ENCODE measurements around the gene POLQ. TPM values are rescaled to one million over a fixed set of nuclear protein-coding genes. Genes with fewer than 3 reads are reported as not detected.

Gene POLQ
- total and polyA plus RNA-seq, 10 of the 15 experiments (the other 5 are each of a cell fraction or from before 2014, with no cell fraction given), result 3.3 to 22.4 (median 15.9) TPM

- Histone ChIP-seq H3K9me3 (replicated peaks; ENCODE audit: control insufficient read depth, insufficient read depth, low read length) (no peaks in the 10 kb centered on the region), H3K4me1 (ENCODE audit: control insufficient read depth, insufficient read depth, low read length) (no peaks in the 10 kb centered on the region), H3K27ac (ENCODE audit: control insufficient read depth, insufficient read depth) (no peak overlapping the region), H3K9ac (ENCODE audit: control insufficient read depth, insufficient read depth, low read length) (no peak overlapping the region), H3K4me2 (ENCODE audit: control insufficient read depth, insufficient read depth) (no peak overlapping the region), H3K4me3 (no peak overlapping the region), H3K27me3 (replicated peaks in 1 of 2; ENCODE audit: control insufficient read depth in 2 of 2, insufficient read depth in 2 of 2, low read length in 1 of 2) (no peaks in the 10 kb centered on the region), H4K20me1 (ENCODE audit: control insufficient read depth, insufficient read depth) (no peaks in the 10 kb centered on the region), H3K36me3 (ENCODE audit: control insufficient read depth in 2 of 2, insufficient read depth in 2 of 2, low read length in 1 of 2) (peaks cover 5 to 16% of the 10 kb centered on the region in 2 experiments), H2AFZ (ENCODE audit: control insufficient read depth, low read depth, low read length) (no peak overlapping the region), H3K79me2 (ENCODE audit: control insufficient read depth, insufficient read depth, low read length) (no peaks in the 10 kb centered on the region)
- ChIA-PET RAD21 (ENCODE audit: unreplicated experiment) (no interaction called here), POLR2A (no interaction called here), SMC1A (ENCODE audit: uncharacterized antibody, unreplicated experiment) (no interaction called here), CTCF (no interaction called here)
- intact Hi-C loops (cut with micrococcal nuclease; ENCODE audit: unreplicated experiment) (no loop called here), in situ Hi-C loops (cut with MboI) (no loop called here)
- ATAC-seq (no peak), DNase-seq (ENCODE audit: low read depth, low spot score) (no peak), FAIRE-seq (no peak)
- BruUV-seq (replicated peaks), result no TSS peak
- 89% methylated on average over 2 of the region's 2 CpGs for WGBS (ENCODE audit: insufficient coverage, insufficient replicate concordance, low lambda C conversion rate, missing lambda C conversion rate)
- no peak for TF ChIP-seq IKZF2 (IDR thresholded peaks at IDR 0.05)
- TF ChIP-seq SREBF1 (IDR thresholded peaks at IDR 0.05; ENCODE audit: low read length), result no peak
These were observed 78.7 kb downstream of the POLQ start for GRCh38 chr3:121467085-121467484.

GRCh38 chr3:121463745-121464144 is 82.0 kb downstream of the POLQ start:
- Histone ChIP-seq H2AFZ (ENCODE audit: control insufficient read depth, low read depth, low read length) (no peak overlapping the region), H3K9ac (ENCODE audit: control insufficient read depth, insufficient read depth, low read length) (no peak overlapping the region), H3K4me3 (no peak overlapping the region), H3K79me2 (ENCODE audit: control insufficient read depth, insufficient read depth, low read length) (no peaks in the 10 kb centered on the region), H3K9me3 (replicated peaks; ENCODE audit: control insufficient read depth, insufficient read depth, low read length) (no peaks in the 10 kb centered on the region; the same call in 2 of the 3 replicates), H4K20me1 (ENCODE audit: control insufficient read depth, insufficient read depth) (no peaks in the 10 kb centered on the region), H3K36me3 (ENCODE audit: control insufficient read depth in 2 of 2, insufficient read depth in 2 of 2, low read length in 1 of 2) (peaks cover 6 to 17% of the 10 kb centered on the region in 2 experiments), H3K27me3 (replicated peaks in 1 of 2; ENCODE audit: control insufficient read depth in 2 of 2, insufficient read depth in 2 of 2, low read length in 1 of 2) (no peaks in the 10 kb centered on the region), H3K4me2 (ENCODE audit: control insufficient read depth, insufficient read depth) (no peak overlapping the region), H3K4me1 (ENCODE audit: control insufficient read depth, insufficient read depth, low read length) (no peaks in the 10 kb centered on the region), H3K27ac (ENCODE audit: control insufficient read depth, insufficient read depth) (no peak overlapping the region)
- BruUV-seq (replicated peaks), result no TSS peak
- in situ Hi-C loops (cut with MboI), result no loop called here
- no peak for TF ChIP-seq SRF (IDR thresholded peaks at IDR 0.05; ENCODE audit: low read depth in 2 of 2, low read length in 2 of 2)
- TF ChIP-seq, protein P1, sequence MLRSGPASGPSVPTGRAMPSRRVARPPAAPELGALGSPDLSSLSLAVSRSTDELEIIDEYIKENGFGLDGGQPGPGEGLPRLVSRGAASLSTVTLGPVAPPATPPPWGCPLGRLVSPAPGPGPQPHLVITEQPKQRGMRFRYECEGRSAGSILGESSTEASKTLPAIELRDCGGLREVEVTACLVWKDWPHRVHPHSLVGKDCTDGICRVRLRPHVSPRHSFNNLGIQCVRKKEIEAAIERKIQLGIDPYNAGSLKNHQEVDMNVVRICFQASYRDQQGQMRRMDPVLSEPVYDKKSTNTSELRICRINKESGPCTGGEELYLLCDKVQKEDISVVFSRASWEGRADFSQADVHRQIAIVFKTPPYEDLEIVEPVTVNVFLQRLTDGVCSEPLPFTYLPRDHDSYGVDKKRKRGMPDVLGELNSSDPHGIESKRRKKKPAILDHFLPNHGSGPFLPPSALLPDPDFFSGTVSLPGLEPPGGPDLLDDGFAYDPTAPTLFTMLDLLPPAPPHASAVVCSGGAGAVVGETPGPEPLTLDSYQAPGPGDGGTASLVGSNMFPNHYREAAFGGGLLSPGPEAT (IDR thresholded peaks at IDR 0.05; ENCODE audit: low read depth), result no peak
- TF ChIP-seq CEBPB (IDR thresholded peaks at IDR 0.05; ENCODE audit: borderline replicate concordance in 1 of 2, low read depth in 2 of 2, low read length in 2 of 2), result no peak
- CTCF ChIA-PET, result interaction anchor here (1.2 kb wide), 1 partner anchor 9 kb away, joined by 3 read pairs; no protein-coding TSS in a partner anchor
- RAD21 ChIA-PET (ENCODE audit: unreplicated experiment), result interaction anchor here (0.6 kb wide), 1 partner anchor 864 kb away, joined by 3 read pairs; no protein-coding TSS in a partner anchor
- intact Hi-C loops (cut with micrococcal nuclease; ENCODE audit: unreplicated experiment), result no loop called here
- ATAC-seq (no peak), FAIRE-seq (no peak), DNase-seq (ENCODE audit: low read depth, low spot score) (no peak)
- SMC1A ChIA-PET (ENCODE audit: uncharacterized antibody, unreplicated experiment), result no interaction called here
- POLR2A ChIA-PET, result no interaction called here

All from GM12878 (cell line).